ENCODE measurements around the gene SPDYA. TPM values are rescaled to one million over a fixed set of nuclear protein-coding genes. Genes with fewer than 3 reads are reported as not detected.

SPDYA gene
- total and polyA plus RNA-seq, 2 experiments from 2014 or later = 1.4 to 2.1 TPM

GRCh38 chr2:28809927-28810326 lies 707 bp upstream of the SPDYA start:
- peaks cover 3% of the 10 kb centered on the region for H3K36me3 ChIP-seq
- H3K27ac ChIP-seq = no peak overlapping the region
- TF ChIP-seq CTCF (IDR thresholded peaks at IDR 0.05; ENCODE audit: low read depth, low read length) = no peak
- H3K9me3 ChIP-seq (ENCODE audit: low read depth) = no peaks in the 10 kb centered on the region
- no peaks in the 10 kb centered on the region for H3K4me1 ChIP-seq (ENCODE audit: low read depth)
- peaks cover 10% of the 10 kb centered on the region for H3K27me3 ChIP-seq
- H3K4me3 ChIP-seq = peak overlapping the region; percentile 33
- DNase-seq (ENCODE audit: low read depth in 1 of 2, low spot score in 1 of 2) = no peak

- Histone ChIP-seq H3K4me1 (ENCODE audit: low read depth) (no peaks in the 10 kb centered on the region), H3K9me3 (ENCODE audit: low read depth) (no peaks in the 10 kb centered on the region), H3K4me3 (no peak overlapping the region), H3K27ac (no peak overlapping the region), H3K27me3 (no peaks in the 10 kb centered on the region), H3K36me3 (no peaks in the 10 kb centered on the region)
- DNase-seq (ENCODE audit: low read depth in 1 of 2, low spot score in 1 of 2) = no peak
- no peak for TF ChIP-seq CTCF (IDR thresholded peaks at IDR 0.05; ENCODE audit: low read depth, low read length)
Measured at GRCh38 chr2:28818053-28818452, 7.4 kb downstream of the SPDYA start.

- Histone ChIP-seq H3K36me3 (no peaks in the 10 kb centered on the region), H3K27me3 (no peaks in the 10 kb centered on the region)
Measured at GRCh38 chr2:28821295-28821958, 10.8 kb downstream of the SPDYA start.

GRCh38 chr2:28822036-28822435 lies 11.4 kb downstream of the SPDYA start:
- no peaks in the 10 kb centered on the region for H3K27me3 ChIP-seq
- H3K9me3 ChIP-seq (ENCODE audit: low read depth) = no peaks in the 10 kb centered on the region
- DNase-seq (ENCODE audit: low read depth in 1 of 2, low spot score in 1 of 2) = no peak
- TF ChIP-seq CTCF (IDR thresholded peaks at IDR 0.05; ENCODE audit: low read depth, low read length) = no peak
- no peak overlapping the region for H3K27ac ChIP-seq
- no peak overlapping the region for H3K4me3 ChIP-seq
- H3K4me1 ChIP-seq (ENCODE audit: low read depth) = no peaks in the 10 kb centered on the region
- no peaks in the 10 kb centered on the region for H3K36me3 ChIP-seq

More at GRCh38 chr2:28821295-28821958, 10.8 kb downstream of the SPDYA start:
- Histone ChIP-seq H3K4me1 (ENCODE audit: low read depth) (no peaks in the 10 kb centered on the region), H3K27ac (no peak overlapping the region), H3K9me3 (ENCODE audit: low read depth) (no peaks in the 10 kb centered on the region), H3K4me3 (no peak overlapping the region)
- TF ChIP-seq CTCF (IDR thresholded peaks at IDR 0.05; ENCODE audit: low read depth, low read length) = peak; percentile 49
- DNase-seq (ENCODE audit: low read depth in 1 of 2, low spot score in 1 of 2) = peak; percentile 56 to 73

- Histone ChIP-seq H3K27me3 (no peaks in the 10 kb centered on the region), H3K36me3 (no peaks in the 10 kb centered on the region), H3K4me1 (ENCODE audit: low read depth) (no peaks in the 10 kb centered on the region), H3K4me3 (no peak overlapping the region), H3K27ac (no peak overlapping the region), H3K9me3 (ENCODE audit: low read depth) (no peaks in the 10 kb centered on the region)
- TF ChIP-seq CTCF (IDR thresholded peaks at IDR 0.05; ENCODE audit: low read depth, low read length) = no peak
- DNase-seq (ENCODE audit: low read depth in 1 of 2, low spot score in 1 of 2) = no peak
Measured at GRCh38 chr2:28824207-28824606, 13.6 kb downstream of the SPDYA start.

Data from cardiac muscle cell (in vitro differentiated cells and primary cell).